Liver (tissue), 9 donors: ENCODE data around the gene SETD3. TPM values are rescaled to one million over a fixed set of nuclear protein-coding genes. Genes with fewer than 3 reads are reported as not detected.
A peak's percentile ranks its signal among the peaks of the same experiment; 100 is the strongest.

Experiments used
- DNase-seq: peaks from one replicate; pipeline ENCODE4 v3.0.0-alpha.2; 2017; ENCODE audit warnings: low spot score
- H3K27ac ChIP-seq, 2 donors: one replicate each; pipeline ENCODE4 v1.7.0; 2013; ENCODE audit warnings: inconsistent platforms in 2 of 2, low read length in 2 of 2, control low read depth in 1 of 2, low read depth in 1 of 2, mild to moderate bottlenecking in 1 of 2
- H3K27me3 ChIP-seq, 4 donors: one replicate each; pipeline versions ENCODE4 v1.6.1 to v1.7.0; 2013; ENCODE audit warnings: low read length in 3 of 4, inconsistent platforms in 1 of 4, mild to moderate bottlenecking in 1 of 4, moderate library complexity in 1 of 4; ENCODE audit not compliant: control insufficient read depth in 4 of 4, insufficient read depth in 4 of 4
- H3K36me3 ChIP-seq, 4 donors: one replicate each; pipeline versions ENCODE4 v1.6.1 to v1.7.0; 2013; ENCODE audit warnings: low read length in 3 of 4, mild to moderate bottlenecking in 3 of 4, low read depth in 1 of 4, moderate library complexity in 1 of 4; ENCODE audit not compliant: control insufficient read depth in 4 of 4, insufficient read depth in 3 of 4
- H3K4me1 ChIP-seq, 4 donors: one replicate each; pipeline versions ENCODE4 v1.6.1 to v1.7.0; 2013; ENCODE audit warnings: low read length in 3 of 4, mild to moderate bottlenecking in 3 of 4, moderate library complexity in 1 of 4; ENCODE audit not compliant: control insufficient read depth in 4 of 4, insufficient read depth in 4 of 4
- H3K4me3 ChIP-seq, 3 donors: one replicate each; pipeline versions ENCODE4 v1.6.1 to v1.7.0; 2013; ENCODE audit warnings: low read length in 3 of 3, control low read depth in 1 of 3, low read depth in 1 of 3, mild to moderate bottlenecking in 1 of 3
- H3K9ac ChIP-seq, 2 donors: one replicate each; pipeline ENCODE4 v1.7.0; 2013; ENCODE audit warnings: low read length in 2 of 2, mild to moderate bottlenecking in 2 of 2, moderate library complexity in 2 of 2, control low read depth in 1 of 2, low read depth in 1 of 2
- H3K9me3 ChIP-seq, 4 donors: one replicate each; pipeline versions ENCODE4 v1.6.1 to v1.7.0; 2013; ENCODE audit warnings: low read length in 3 of 4; ENCODE audit not compliant: control insufficient read depth in 4 of 4
- CTCF ChIP-seq: fragments of 150-350 bp; IDR thresholded peaks from 2 replicates; pipeline ENCODE4 v1.5.1; 2017; ENCODE audit warnings: improper control_type of control experiment, low read depth, low read length; ENCODE audit not compliant: missing input control
- FOXA1 ChIP-seq: IDR thresholded peaks from 2 replicates; pipeline ENCODE4 v1.6.1; 2016; ENCODE audit warnings: antibody characterized with exemption
- FOXA2 ChIP-seq: IDR thresholded peaks from 2 replicates; pipeline ENCODE4 v1.6.1; 2016; ENCODE audit warnings: antibody characterized with exemption
- GABPA ChIP-seq, 2 donors: IDR thresholded peaks in 1 of 2; conservative IDR thresholded peaks in 1 of 2; 2 replicates each; pipeline ENCODE4 v1.6.1; 2016; ENCODE audit warnings: antibody characterized with exemption in 2 of 2, mild to moderate bottlenecking in 1 of 2, moderate library complexity in 1 of 2
- HNF4G ChIP-seq: IDR thresholded peaks from 2 replicates; pipeline ENCODE4 v1.6.1; 2016; ENCODE audit warnings: antibody characterized with exemption
- JUND ChIP-seq, 2 donors: IDR thresholded peaks; 2 replicates each; pipeline ENCODE4 v1.6.1; 2016; ENCODE audit warnings: antibody characterized with exemption in 2 of 2
- NR2F2 ChIP-seq: IDR thresholded peaks from 2 replicates; pipeline ENCODE4 v1.6.1; 2016; ENCODE audit warnings: antibody characterized with exemption
- RAD21 ChIP-seq, 2 donors: IDR thresholded peaks; 2 replicates each; pipeline ENCODE4 v1.6.1; 2016; ENCODE audit warnings: antibody characterized with exemption in 2 of 2, mild to moderate bottlenecking in 2 of 2
- TAF1 ChIP-seq: conservative IDR thresholded peaks from 2 replicates; pipeline ENCODE4 v1.6.1; 2016; ENCODE audit warnings: antibody characterized with exemption, mild to moderate bottlenecking
- YY1 ChIP-seq: IDR thresholded peaks from 2 replicates; pipeline ENCODE4 v1.6.1; 2016; ENCODE audit warnings: antibody characterized with exemption, mild to moderate bottlenecking
- WGBS: extraction: QIAGEN DNeasy Blood & Tissue Kit; methylation state at CpG from one replicate; pipeline ENCODE4 v1.1.7; 2013; 5-methylcytosine and 5-hydroxymethylcytosine counted together
- polyA plus RNA-seq, 2 donors: library from polyadenylated mRNA; stranded (reverse) in 1 of 2; unstranded in 1 of 2; fragments of 200-250 nt in 1 of 2; fragments of >200 nt in 1 of 2; fragmentation: Nextera tagmentation in 1 of 2; extraction: Ambion mirVana in 1 of 2; gene quantifications; one replicate each; pipeline versions ENCODE4 v1.2.1 to v1.2.3, GENCODE V29; 2013 to 2015
- total RNA-seq, 2 donors: library from RNA; depleted of rRNA; stranded (reverse); fragments of >200 nt; gene quantifications; one replicate each; pipeline ENCODE4 v1.2.3, GENCODE V29; 2014
- TF ChIP-seq, protein P1 (sequence below): IDR thresholded peaks from 2 replicates; pipeline ENCODE4 v1.6.1; 2016; ENCODE audit warnings: antibody characterized with exemption
- TF ChIP-seq, protein P2 (sequence below): IDR thresholded peaks from 2 replicates; pipeline ENCODE4 v1.6.1; 2016; ENCODE audit warnings: antibody characterized with exemption
- TF ChIP-seq, protein P3 (sequence below): IDR thresholded peaks from 2 replicates; pipeline ENCODE4 v1.6.1; 2016; ENCODE audit warnings: antibody characterized with exemption, mild to moderate bottlenecking
- donor health status: healthy.
- donor health status: healthy.
- donor health status: healthy.
- donor health status: healthy.
- donor health status: healthy.

Gene SETD3
- total and polyA plus RNA-seq, 4 donors, result 18.7 to 39.7 (median 19.4) TPM

- Histone ChIP-seq H3K9ac (no peak overlapping the region), H3K27ac (no peak overlapping the region), H3K4me1 (peaks cover 0 to 30% (median 24%) of the 10 kb centered on the region in 4 donors), H3K36me3 (no peaks in the 10 kb centered on the region), H3K9me3 (no peaks in the 10 kb centered on the region), H3K4me3 (no peak overlapping the region), H3K27me3 (no peaks in the 10 kb centered on the region)
- DNase-seq, result no peak
- WGBS, result 42% methylated on average over 9 of the region's 9 CpGs
- TF ChIP-seq CTCF (peak; percentile 21), RAD21 (IDR thresholded peaks at IDR 0.05) (peak in 1 of 2 donors; percentile 30), HNF4G (no peak)
These were observed 5.5 kb downstream of the SETD3 start for GRCh38 chr14:99475179-99475578.

DNA sequence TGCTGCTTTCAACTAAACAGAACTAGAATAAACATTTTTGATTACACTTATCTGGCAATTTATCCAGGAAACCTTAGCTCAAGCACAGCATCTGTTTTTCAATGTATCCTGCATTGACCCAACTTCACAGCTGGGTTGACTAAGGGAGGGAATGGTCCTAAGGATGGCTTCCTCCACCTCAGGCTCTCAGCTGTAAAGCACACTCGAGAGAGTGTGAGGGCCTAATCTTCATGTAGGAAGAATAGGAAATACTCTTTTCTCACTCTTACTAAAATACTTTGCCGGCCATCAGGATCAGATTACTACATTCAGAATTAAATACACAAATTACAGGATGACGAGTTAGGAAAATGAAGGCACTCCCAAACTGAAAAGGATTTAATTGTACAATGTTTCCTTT, 7.2 kb downstream of the SETD3 start:
- whole genome bisulfite sequencing, result 86% methylated on average over 3 of the region's 3 CpGs
- Histone ChIP-seq H3K4me1 (peaks cover 0 to 19% (median 11%) of the 10 kb centered on the region in 4 donors), H3K27ac (no peak overlapping the region), H3K9ac (no peak overlapping the region), H3K4me3 (no peak overlapping the region), H3K36me3 (no peaks in the 10 kb centered on the region), H3K9me3 (no peaks in the 10 kb centered on the region), H3K27me3 (no peaks in the 10 kb centered on the region)
- TF ChIP-seq, protein P1, sequence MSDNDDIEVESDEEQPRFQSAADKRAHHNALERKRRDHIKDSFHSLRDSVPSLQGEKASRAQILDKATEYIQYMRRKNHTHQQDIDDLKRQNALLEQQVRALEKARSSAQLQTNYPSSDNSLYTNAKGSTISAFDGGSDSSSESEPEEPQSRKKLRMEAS, result no peak
- TF ChIP-seq NR2F2 (no peak), CTCF (no peak), JUND (IDR thresholded peaks at IDR 0.05) (no peak), HNF4G (no peak), GABPA (IDR thresholded peaks at IDR 0.05 in 1 of 2, conservative IDR thresholded peaks at IDR 0.05 in 1 of 2) (no peak), FOXA1 (no peak), FOXA2 (no peak), TAF1 (no peak), YY1 (no peak)
- TF ChIP-seq, protein P2, sequence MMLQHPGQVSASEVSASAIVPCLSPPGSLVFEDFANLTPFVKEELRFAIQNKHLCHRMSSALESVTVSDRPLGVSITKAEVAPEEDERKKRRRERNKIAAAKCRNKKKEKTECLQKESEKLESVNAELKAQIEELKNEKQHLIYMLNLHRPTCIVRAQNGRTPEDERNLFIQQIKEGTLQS, result no peak
- TF ChIP-seq, protein P3, sequence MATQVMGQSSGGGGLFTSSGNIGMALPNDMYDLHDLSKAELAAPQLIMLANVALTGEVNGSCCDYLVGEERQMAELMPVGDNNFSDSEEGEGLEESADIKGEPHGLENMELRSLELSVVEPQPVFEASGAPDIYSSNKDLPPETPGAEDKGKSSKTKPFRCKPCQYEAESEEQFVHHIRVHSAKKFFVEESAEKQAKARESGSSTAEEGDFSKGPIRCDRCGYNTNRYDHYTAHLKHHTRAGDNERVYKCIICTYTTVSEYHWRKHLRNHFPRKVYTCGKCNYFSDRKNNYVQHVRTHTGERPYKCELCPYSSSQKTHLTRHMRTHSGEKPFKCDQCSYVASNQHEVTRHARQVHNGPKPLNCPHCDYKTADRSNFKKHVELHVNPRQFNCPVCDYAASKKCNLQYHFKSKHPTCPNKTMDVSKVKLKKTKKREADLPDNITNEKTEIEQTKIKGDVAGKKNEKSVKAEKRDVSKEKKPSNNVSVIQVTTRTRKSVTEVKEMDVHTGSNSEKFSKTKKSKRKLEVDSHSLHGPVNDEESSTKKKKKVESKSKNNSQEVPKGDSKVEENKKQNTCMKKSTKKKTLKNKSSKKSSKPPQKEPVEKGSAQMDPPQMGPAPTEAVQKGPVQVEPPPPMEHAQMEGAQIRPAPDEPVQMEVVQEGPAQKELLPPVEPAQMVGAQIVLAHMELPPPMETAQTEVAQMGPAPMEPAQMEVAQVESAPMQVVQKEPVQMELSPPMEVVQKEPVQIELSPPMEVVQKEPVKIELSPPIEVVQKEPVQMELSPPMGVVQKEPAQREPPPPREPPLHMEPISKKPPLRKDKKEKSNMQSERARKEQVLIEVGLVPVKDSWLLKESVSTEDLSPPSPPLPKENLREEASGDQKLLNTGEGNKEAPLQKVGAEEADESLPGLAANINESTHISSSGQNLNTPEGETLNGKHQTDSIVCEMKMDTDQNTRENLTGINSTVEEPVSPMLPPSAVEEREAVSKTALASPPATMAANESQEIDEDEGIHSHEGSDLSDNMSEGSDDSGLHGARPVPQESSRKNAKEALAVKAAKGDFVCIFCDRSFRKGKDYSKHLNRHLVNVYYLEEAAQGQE, result no peak
- DNase-seq, result no peak
